K562 (cell line): ENCODE data around the gene BCO2. TPM values are rescaled to one million over a fixed set of nuclear protein-coding genes. Genes with fewer than 3 reads are reported as not detected.

Source experiments
- ATAC-seq: fragments of 200-7000 bp; cut with Tn5 transposase; 3 replicates; pipeline ENCODE4 v1.9.1; 2020; ENCODE audit warnings: moderate library complexity
- BruUV-seq: library from RNA; stranded (reverse); fragments of 400-500 nt; replicated peaks from 2 replicates; lab custom pipeline; 2021; lab: Mats Ljungman, UMichigan
- CTCF ChIA-PET: fragments of 300-600 bp; formaldehyde crosslinking; extraction: SDS; loops from one replicate; lab custom pipeline; 2021; ENCODE audit warnings: low intra/inter-chr PET ratio; lab: Yijun Ruan, JAX
- POLR2A ChIA-PET: fragments of 300-600, 350-650 bp; sonication (Branson Sonifier 250); formaldehyde crosslinking; extraction: SDS; loops from one replicate; lab custom pipeline; 2021; ENCODE audit warnings: antibody characterized with exemption, inconsistent platforms; lab: Yijun Ruan, JAX
- DNase-seq, 4 experiments: peaks; one replicate each; pipeline versions ENCODE4 v3.0.0 to v3.0.0-alpha.2; 2011 to 2018; ENCODE audit warnings: low spot score in 3 of 4, mixed read lengths in 3 of 4; ENCODE audit errors: extremely low read depth in 1 of 4
- FAIRE-seq: peaks from 2 replicates; lab custom pipeline; 2011; peaks lifted over from hg19 to GRCh38; lab: Jason Lieb, UNC
- H2AFZ ChIP-seq: 2 replicates; pipeline ENCODE4 v1.6.0; 2011; ENCODE audit warnings: low read depth, low read length, control low read depth, inconsistent platforms
- H3K27ac ChIP-seq: fragments of 200-600 bp; 3 replicates; pipeline ENCODE4 v1.8.0; 2011; ENCODE audit warnings: low read depth, mild to moderate bottlenecking, control low read depth, inconsistent platforms, low read length, moderate library complexity, mixed read lengths; ENCODE audit errors: extremely low read depth
- H3K27me3 ChIP-seq, 2 experiments: fragments of 300-600 bp in 1 of 2; 2 replicates in 1 of 2; 3 replicates in 1 of 2; pipeline versions ENCODE4 v1.6.0 to v1.8.0; 2011; ENCODE audit warnings: inconsistent platforms in 2 of 2, low read length in 2 of 2, mild to moderate bottlenecking in 1 of 2, mixed read lengths in 1 of 2, moderate library complexity in 1 of 2; ENCODE audit not compliant: control insufficient read depth in 2 of 2, insufficient read depth in 2 of 2
- H3K36me3 ChIP-seq: fragments of 300-600 bp; 3 replicates; pipeline ENCODE4 v1.8.0; 2011; ENCODE audit warnings: mild to moderate bottlenecking, low read length, inconsistent platforms; ENCODE audit not compliant: control insufficient read depth, insufficient read depth
- H3K4me1 ChIP-seq, 2 experiments: fragments of 200-600 bp in 1 of 2; replicated peaks in 1 of 2; 2 replicates in 1 of 2; 3 replicates in 1 of 2; pipeline versions ENCODE4 v1.5.1 to v1.8.0; 2011; ENCODE audit warnings: inconsistent platforms in 2 of 2, low read length in 2 of 2, mild to moderate bottlenecking in 1 of 2, mixed read lengths in 1 of 2, moderate library complexity in 1 of 2; ENCODE audit not compliant: control insufficient read depth in 2 of 2, insufficient read depth in 2 of 2
- H3K4me2 ChIP-seq: 2 replicates; pipeline ENCODE4 v1.6.1; 2011; ENCODE audit warnings: low read length, control low read depth, inconsistent platforms, mixed read lengths; ENCODE audit not compliant: insufficient read depth
- H3K4me3 ChIP-seq: fragments of 200-600 bp; sonication (generic), shearing (Covaris generic); 2 replicates; pipeline ENCODE4 v1.5.1; 2016; ENCODE audit warnings: control low read depth, inconsistent platforms
- H3K79me2 ChIP-seq: fragments of 200-600 bp; 3 replicates; pipeline ENCODE4 v1.8.0; 2011; ENCODE audit warnings: low read length, inconsistent platforms; ENCODE audit not compliant: control insufficient read depth, insufficient read depth
- H3K9ac ChIP-seq, 2 experiments: 2 replicates each; pipeline versions ENCODE4 v1.6.0 to v1.6.1; 2011; ENCODE audit warnings: low read depth in 2 of 2, low read length in 2 of 2, control low read depth in 1 of 2, inconsistent platforms in 1 of 2, mild to moderate bottlenecking in 1 of 2, mixed read lengths in 1 of 2; ENCODE audit not compliant: insufficient read depth in 1 of 2
- H3K9me1 ChIP-seq: one replicate; pipeline ENCODE4 v1.6.0; 2011; ENCODE audit warnings: inconsistent platforms, mild to moderate bottlenecking, low read length, moderate library complexity; ENCODE audit not compliant: control insufficient read depth, insufficient read depth
- H3K9me3 ChIP-seq: replicated peaks from 2 replicates; pipeline ENCODE4 v1.5.1; 2011; ENCODE audit warnings: low read depth, low read length, inconsistent platforms; ENCODE audit not compliant: control insufficient read depth, insufficient read depth
- H4K20me1 ChIP-seq: replicated peaks from 2 replicates; pipeline ENCODE4 v1.6.1; 2011; ENCODE audit warnings: low read length, inconsistent platforms, mixed read lengths; ENCODE audit not compliant: control insufficient read depth, insufficient read depth
- ELF2 ChIP-seq: fragments of 250-450 bp; sonication (Bioruptor Pico); IDR thresholded peaks from 2 replicates; pipeline ENCODE4 v1.5.0; 2021; ENCODE audit warnings: mild to moderate bottlenecking
- HOXB6 ChIP-seq: fragments of 250-450 bp; sonication (Bioruptor Pico); IDR thresholded peaks from 2 replicates; pipeline ENCODE4 v1.5.1; 2022; ENCODE audit warnings: mild to moderate bottlenecking, borderline replicate concordance
- NCOR1 ChIP-seq: fragments of 450-650 bp; IDR thresholded peaks from 2 replicates; pipeline ENCODE4 v1.6.1; 2016; ENCODE audit warnings: mild to moderate bottlenecking, moderate library complexity
- NFIX ChIP-seq: fragments of 250-450 bp; sonication (Bioruptor Pico); IDR thresholded peaks from 2 replicates; pipeline ENCODE4 v1.4.0; 2020; ENCODE audit warnings: low read depth, mild to moderate bottlenecking, moderate library complexity
- RBM25 ChIP-seq: fragments of 200-400 bp; formaldehyde crosslinking; IDR thresholded peaks from 2 replicates; pipeline ENCODE4 v1.6.1; 2018; ENCODE audit warnings: low read length, low read depth, moderate library complexity; ENCODE audit not compliant: severe bottlenecking
- SRF ChIP-seq, 2 experiments: fragments of 250-450, 450-650 bp in 1 of 2; sonication (Bioruptor Pico) in 1 of 2; sonication (generic) in 1 of 2; formaldehyde crosslinking; IDR thresholded peaks; 2 replicates each; pipeline versions ENCODE4 v1.5.0 to v1.5.1; 2020 to 2022; ENCODE audit warnings: mild to moderate bottlenecking in 1 of 2, missing genetic modification reagents in 1 of 2
- STAT5A ChIP-seq: IDR thresholded peaks from 2 replicates; pipeline ENCODE4 v1.6.1; 2012; ENCODE audit warnings: low read length, inconsistent platforms, borderline replicate concordance
- STAT5B ChIP-seq: fragments of 250-450 bp; sonication (Bioruptor Pico); IDR thresholded peaks from 2 replicates; pipeline ENCODE4 v1.8.0; 2021; ENCODE audit warnings: mild to moderate bottlenecking, inconsistent platforms
- ZNF165 ChIP-seq: fragments of 250-450 bp; sonication (Bioruptor Pico); IDR thresholded peaks from 2 replicates; pipeline ENCODE4 v1.4.0; 2020; ENCODE audit warnings: borderline replicate concordance
- ZNF23 ChIP-seq: fragments of 250-450 bp; sonication (Bioruptor Pico); IDR thresholded peaks from 2 replicates; pipeline ENCODE4 v1.4.0; 2020; ENCODE audit warnings: mild to moderate bottlenecking
- WGBS: fragments of 100-300 bp; shearing (Covaris generic); methylation state at CpG from one replicate; pipeline ENCODE4 v1.1.6; 2016; ENCODE audit warnings: low coverage, mixed read lengths; ENCODE audit not compliant: insufficient coverage; ENCODE audit errors: missing lambda C conversion rate; 5-methylcytosine and 5-hydroxymethylcytosine counted together
- in situ Hi-C: fragments of 300-500 bp; cut with MboI; formaldehyde crosslinking; loops from 4 replicates; pipeline ENCODE4 v1.15.0; 2018; ENCODE audit warnings: inconsistent platforms, mixed read lengths
- intact Hi-C: fragments of 100-400 bp; cut with micrococcal nuclease; formaldehyde crosslinking; loops from 2 replicates; pipeline ENCODE4 v1.14.2; 2022
- polyA plus RNA-seq, 8 experiments: library from polyadenylated mRNA; depleted of rRNA in 4 of 8; stranded (reverse) in 5 of 8; unstranded in 3 of 8; fragments of >200 nt; fragmentation: Nextera tagmentation in 2 of 8; fragmentation: Illumina TruSeq in 1 of 8; extraction: Ambion mirVana in 2 of 8; extraction: Trizol in 1 of 8; gene quantifications; 2 replicates each; pipeline versions ENCODE4 v1.2.1 to v1.2.3, GENCODE V29; 2011 to 2014; ENCODE audit warnings: inconsistent platforms in 1 of 8, missing spikeins in 1 of 8
- total RNA-seq, 7 experiments: library from RNA; depleted of rRNA in 6 of 7; stranded (reverse); fragments of >200 nt in 6 of 7; fragmentation: Illumina TruSeq in 2 of 7; extraction: Trizol in 2 of 7; gene quantifications; 2 replicates each; pipeline versions ENCODE4 v1.2.1 to v1.2.3, GENCODE V29; 2011 to 2021; ENCODE audit warnings: low replicate concordance in 1 of 7
- TF ChIP-seq, protein P1 (sequence below): sonication (generic); formaldehyde crosslinking; IDR thresholded peaks from 2 replicates; pipeline ENCODE4 v1.8.0; 2022; ENCODE audit warnings: missing genetic modification reagents, mild to moderate bottlenecking, borderline replicate concordance

The BCO2 gene
- total and polyA plus RNA-seq, 9 of the 15 experiments (the other 6 are each of a cell fraction or from before 2014, with no cell fraction given) = 0.21 to 1.0 (median 0.47) TPM; not detected in 1

GRCh38 chr11:112210890-112211289 is 35.6 kb downstream of the BCO2 start (continued):
- no peak for TF ChIP-seq HOXB6 (CRISPR knock-in tag)
- TF ChIP-seq, all 486 proteins: peak for 0

GRCh38 chr11:112211536-112211935 is 36.2 kb downstream of the BCO2 start:
- no peaks in the 10 kb centered on the region for H3K36me3 ChIP-seq
- BruUV-seq = no TSS peak
- no peak overlapping the region for H3K27ac ChIP-seq
- no peak overlapping the region for H3K9ac ChIP-seq
- intact Hi-C loops = no loop called here
- FAIRE-seq (no peak), ATAC-seq (no peak), DNase-seq (no peak)
- TF ChIP-seq RBM25 (no peak), NCOR1 (no peak), STAT5B (CRISPR knock-in tag) (no peak), ZNF23 (no peak)
- ChIA-PET POLR2A (no interaction called here), CTCF (no interaction called here)
- no peak overlapping the region for H3K4me3 ChIP-seq
- no peak overlapping the region for H3K4me2 ChIP-seq
- H3K27me3 ChIP-seq = peaks cover 0 to 2% of the 10 kb centered on the region in 2 experiments; a peak in 2 of 5 replicates
- in situ Hi-C loops = no loop called here
- no peak overlapping the region for H2AFZ ChIP-seq
- H3K4me1 ChIP-seq = no peaks in the 10 kb centered on the region
- WGBS = 2% methylated on average over 2 of the region's 2 CpGs
- H3K9me3 ChIP-seq = no peaks in the 10 kb centered on the region
- H3K9me1 ChIP-seq = no peaks in the 10 kb centered on the region
- H4K20me1 ChIP-seq = no peaks in the 10 kb centered on the region
- no peaks in the 10 kb centered on the region for H3K79me2 ChIP-seq

DNA sequence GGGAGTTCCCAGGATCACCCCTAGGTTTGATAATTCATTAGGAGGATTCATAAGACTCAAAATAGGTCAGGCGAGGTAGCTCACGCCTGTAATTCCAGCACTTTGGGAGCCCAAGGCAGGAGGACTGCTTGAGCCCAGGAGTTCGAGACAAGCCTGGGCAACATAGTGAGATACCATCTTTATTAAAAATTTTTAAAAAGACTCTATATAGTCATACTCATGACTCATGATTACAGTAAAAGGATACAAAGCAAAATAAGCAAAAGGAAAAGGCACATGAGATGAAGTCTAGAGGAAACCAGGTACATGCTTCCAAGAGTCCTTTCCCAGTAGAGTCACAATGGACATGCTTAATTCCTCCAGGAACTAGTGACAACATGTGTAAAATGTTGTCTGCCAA is 37.0 kb downstream of the BCO2 start:
- Histone ChIP-seq H3K4me1 (no peaks in the 10 kb centered on the region), H4K20me1 (no peaks in the 10 kb centered on the region), H3K27ac (no peak overlapping the region), H3K9me3 (no peaks in the 10 kb centered on the region), H3K36me3 (no peaks in the 10 kb centered on the region), H3K4me3 (no peak overlapping the region), H3K9me1 (no peaks in the 10 kb centered on the region), H3K4me2 (no peak overlapping the region), H3K79me2 (no peaks in the 10 kb centered on the region), H2AFZ (no peak overlapping the region), H3K27me3 (peaks cover 0 to 2% of the 10 kb centered on the region in 2 experiments; a peak in 2 of 5 replicates), H3K9ac (no peak overlapping the region)
- in situ Hi-C loops (no loop called here), intact Hi-C loops (no loop called here)
- FAIRE-seq (no peak), DNase-seq (no peak), ATAC-seq (no peak)
- ChIA-PET POLR2A (no interaction called here), CTCF (no interaction called here)
- BruUV-seq = no TSS peak
- TF ChIP-seq ELF2 (no peak), STAT5A (no peak), NFIX (CRISPR knock-in tag) (no peak), SRF (CRISPR knock-in tag; IDR thresholded peaks at IDR 0.05) (no peak), ZNF165 (CRISPR knock-in tag) (no peak)
- TF ChIP-seq, protein P1, sequence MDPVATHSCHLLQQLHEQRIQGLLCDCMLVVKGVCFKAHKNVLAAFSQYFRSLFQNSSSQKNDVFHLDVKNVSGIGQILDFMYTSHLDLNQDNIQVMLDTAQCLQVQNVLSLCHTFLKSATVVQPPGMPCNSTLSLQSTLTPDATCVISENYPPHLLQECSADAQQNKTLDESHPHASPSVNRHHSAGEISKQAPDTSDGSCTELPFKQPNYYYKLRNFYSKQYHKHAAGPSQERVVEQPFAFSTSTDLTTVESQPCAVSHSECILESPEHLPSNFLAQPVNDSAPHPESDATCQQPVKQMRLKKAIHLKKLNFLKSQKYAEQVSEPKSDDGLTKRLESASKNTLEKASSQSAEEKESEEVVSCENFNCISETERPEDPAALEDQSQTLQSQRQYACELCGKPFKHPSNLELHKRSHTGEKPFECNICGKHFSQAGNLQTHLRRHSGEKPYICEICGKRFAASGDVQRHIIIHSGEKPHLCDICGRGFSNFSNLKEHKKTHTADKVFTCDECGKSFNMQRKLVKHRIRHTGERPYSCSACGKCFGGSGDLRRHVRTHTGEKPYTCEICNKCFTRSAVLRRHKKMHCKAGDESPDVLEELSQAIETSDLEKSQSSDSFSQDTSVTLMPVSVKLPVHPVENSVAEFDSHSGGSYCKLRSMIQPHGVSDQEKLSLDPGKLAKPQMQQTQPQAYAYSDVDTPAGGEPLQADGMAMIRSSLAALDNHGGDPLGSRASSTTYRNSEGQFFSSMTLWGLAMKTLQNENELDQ (CRISPR knock-in tag) = no peak
- 0% methylated on average over 3 of the region's 3 CpGs for WGBS
